OCI-LY7 (cell line): ENCODE data around the gene CFAP99. TPM values are rescaled to one million over a fixed set of nuclear protein-coding genes. Genes with fewer than 3 reads are reported as not detected.
A peak's percentile ranks its signal among the peaks of the same experiment; 100 is the strongest.

Experiments
- BruUV-seq: library from RNA; stranded (reverse); fragments of 400-500 nt; replicated peaks from 2 replicates; lab custom pipeline; 2021; lab: Mats Ljungman, UMichigan
- CTCF ChIA-PET: fragments of 300-600 bp; sonication (Branson Sonifier 250); formaldehyde crosslinking; loops from one replicate; lab custom pipeline; 2022; ENCODE audit warnings: antibody characterized with exemption; ENCODE audit not compliant: unreplicated experiment; lab: Charles Lee
- POLR2A ChIA-PET: fragments of 300-600 bp; sonication (Branson Sonifier 250); formaldehyde crosslinking; loops from one replicate; lab custom pipeline; 2022; ENCODE audit warnings: antibody characterized with exemption; lab: Charles Lee
- DNase-seq: peaks from one replicate; pipeline ENCODE4 v3.0.0-alpha.2; 2015; ENCODE audit warnings: low spot score
- H2AFZ ChIP-seq: fragments of 200-600 bp; sonication (generic), shearing (Covaris generic); 2 replicates; pipeline ENCODE4 v1.6.1; 2014; ENCODE audit warnings: mild to moderate bottlenecking, antibody characterized with exemption, low read length, moderate library complexity
- H3K27ac ChIP-seq: fragments of 200-600 bp; sonication (generic); 2 replicates; pipeline ENCODE4 v1.5.1; 2014; ENCODE audit warnings: mixed run types, low read depth, mild to moderate bottlenecking, moderate library complexity, low read length, inconsistent platforms; ENCODE audit not compliant: poor library complexity, severe bottlenecking
- H3K36me3 ChIP-seq: fragments of 200-600 bp; sonication (generic); 2 replicates; pipeline ENCODE4 v1.6.1; 2014; ENCODE audit warnings: mild to moderate bottlenecking, antibody characterized with exemption, low read length, moderate library complexity, mixed read lengths; ENCODE audit not compliant: insufficient read depth
- H3K4me1 ChIP-seq: fragments of 200-600 bp; sonication (generic); 2 replicates; pipeline ENCODE4 v1.5.1; 2014; ENCODE audit warnings: mild to moderate bottlenecking, low read length; ENCODE audit not compliant: insufficient read depth, poor library complexity, severe bottlenecking
- H3K4me2 ChIP-seq: fragments of 200-600 bp; sonication (generic); 2 replicates; pipeline ENCODE4 v1.6.1; 2014; ENCODE audit warnings: mild to moderate bottlenecking, low read length
- H3K4me3 ChIP-seq: fragments of 200-600 bp; sonication (generic); 2 replicates; pipeline ENCODE4 v1.5.1; 2014; ENCODE audit warnings: mild to moderate bottlenecking, low read depth, low read length; ENCODE audit not compliant: poor library complexity, severe bottlenecking
- H3K79me2 ChIP-seq: fragments of 200-600 bp; sonication (generic); 2 replicates; pipeline ENCODE4 v1.6.1; 2016; ENCODE audit warnings: low read depth, mild to moderate bottlenecking, low read length, moderate library complexity, mixed read lengths; ENCODE audit not compliant: insufficient read depth
- H3K9me2 ChIP-seq: fragments of 200-600 bp; sonication (generic); 2 replicates; pipeline ENCODE4 v1.6.1; 2016; ENCODE audit warnings: mild to moderate bottlenecking, low read length, mixed read lengths; ENCODE audit not compliant: insufficient read depth
- H3K9me3 ChIP-seq: fragments of 200-600 bp; sonication (generic); 2 replicates; pipeline ENCODE4 v1.6.1; 2014; ENCODE audit warnings: mild to moderate bottlenecking, mixed run types, low read length, mixed read lengths
- H4K20me1 ChIP-seq: fragments of 200-600 bp; sonication (generic); 2 replicates; pipeline ENCODE4 v1.6.1; 2014; ENCODE audit warnings: mild to moderate bottlenecking, antibody characterized with exemption, low read length, moderate library complexity, mixed read lengths; ENCODE audit not compliant: insufficient read depth
- EZH2phosphoT487 ChIP-seq: fragments of 200-600 bp; sonication (generic); IDR thresholded peaks from 2 replicates; pipeline ENCODE4 v1.6.1; 2018; ENCODE audit warnings: low read depth, borderline replicate concordance, mild to moderate bottlenecking, mixed run types, antibody characterized with exemption, low read length, moderate library complexity, mixed read lengths
- intact Hi-C: fragments of 100-400 bp; cut with micrococcal nuclease; formaldehyde crosslinking; loops from one replicate; pipeline ENCODE4 v1.10.0; 2022; ENCODE audit not compliant: unreplicated experiment
- total RNA-seq, 2 experiments: library from RNA; depleted of rRNA in 1 of 2; stranded (reverse); fragments of >200 nt in 1 of 2; shearing (Covaris generic) in 1 of 2; gene quantifications; 2 replicates each; pipeline ENCODE4 v1.2.3, GENCODE V29; 2014 to 2022
- TF ChIP-seq, protein P1 (sequence below): fragments of 200-600 bp; sonication (generic); conservative IDR thresholded peaks from 2 replicates; pipeline ENCODE4 v1.5.1; 2014; ENCODE audit warnings: mild to moderate bottlenecking, antibody characterized with exemption, low read length, moderate library complexity, mixed read lengths

The CFAP99 gene
- total RNA-seq, 2 experiments from 2014 or later = not detected

- CTCF ChIA-PET = no interaction called here
- peaks cover 4% of the 10 kb centered on the region for H3K4me1 ChIP-seq
- no peaks in the 10 kb centered on the region for H3K9me3 ChIP-seq
- DNase-seq = no peak
- no peaks in the 10 kb centered on the region for H3K9me2 ChIP-seq
- no peaks in the 10 kb centered on the region for H4K20me1 ChIP-seq
- no TSS peak for BruUV-seq
- H2AFZ ChIP-seq = no peak overlapping the region
- peaks cover 87% of the 10 kb centered on the region for H3K36me3 ChIP-seq
- H3K4me2 ChIP-seq = no peak overlapping the region
- H3K4me3 ChIP-seq = no peak overlapping the region
- no peaks in the 10 kb centered on the region; the same call in 1 of the 2 replicates for H3K79me2 ChIP-seq
- TF ChIP-seq, protein P1, sequence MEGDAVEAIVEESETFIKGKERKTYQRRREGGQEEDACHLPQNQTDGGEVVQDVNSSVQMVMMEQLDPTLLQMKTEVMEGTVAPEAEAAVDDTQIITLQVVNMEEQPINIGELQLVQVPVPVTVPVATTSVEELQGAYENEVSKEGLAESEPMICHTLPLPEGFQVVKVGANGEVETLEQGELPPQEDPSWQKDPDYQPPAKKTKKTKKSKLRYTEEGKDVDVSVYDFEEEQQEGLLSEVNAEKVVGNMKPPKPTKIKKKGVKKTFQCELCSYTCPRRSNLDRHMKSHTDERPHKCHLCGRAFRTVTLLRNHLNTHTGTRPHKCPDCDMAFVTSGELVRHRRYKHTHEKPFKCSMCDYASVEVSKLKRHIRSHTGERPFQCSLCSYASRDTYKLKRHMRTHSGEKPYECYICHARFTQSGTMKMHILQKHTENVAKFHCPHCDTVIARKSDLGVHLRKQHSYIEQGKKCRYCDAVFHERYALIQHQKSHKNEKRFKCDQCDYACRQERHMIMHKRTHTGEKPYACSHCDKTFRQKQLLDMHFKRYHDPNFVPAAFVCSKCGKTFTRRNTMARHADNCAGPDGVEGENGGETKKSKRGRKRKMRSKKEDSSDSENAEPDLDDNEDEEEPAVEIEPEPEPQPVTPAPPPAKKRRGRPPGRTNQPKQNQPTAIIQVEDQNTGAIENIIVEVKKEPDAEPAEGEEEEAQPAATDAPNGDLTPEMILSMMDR = no peak
- TF ChIP-seq EZH2phosphoT487 = no peak
- POLR2A ChIA-PET = interaction anchor here (0.6 kb wide), 2 partner anchors 16 to 33 kb away, joined by 3 read pairs; no protein-coding TSS in a partner anchor
- no peak overlapping the region for H3K27ac ChIP-seq
- intact Hi-C loops = no loop called here
Measured at GRCh38 chr4:2501034-2501594, 82.4 kb downstream of the CFAP99 start.

DNA sequence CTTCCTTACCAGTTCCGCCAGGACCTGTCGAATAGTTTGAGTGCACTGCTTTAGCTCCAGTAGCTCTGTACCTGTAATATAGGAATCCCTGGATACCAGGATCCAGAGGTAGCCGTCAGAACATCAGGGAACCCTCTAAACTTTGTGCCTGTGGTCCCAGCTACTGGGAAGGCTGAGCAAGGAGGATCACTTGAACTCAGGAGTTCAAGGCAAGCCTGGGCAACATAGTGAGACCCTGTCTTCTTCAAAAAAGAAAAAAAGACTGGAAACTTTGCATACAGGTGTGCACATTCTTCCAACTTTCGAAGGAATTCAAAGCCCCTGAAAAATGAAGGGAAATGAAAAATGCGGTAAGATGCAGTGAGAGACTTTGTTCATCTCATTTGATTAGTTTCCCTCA is 85.1 kb downstream of the CFAP99 start:
- no peak for DNase-seq
- BruUV-seq = no TSS peak
- TF ChIP-seq, protein P1 = no peak
- no peak for TF ChIP-seq EZH2phosphoT487
- Histone ChIP-seq H3K79me2 (peaks cover 5% of the 10 kb centered on the region; the same call in 1 of the 2 replicates), H3K4me2 (no peak overlapping the region), H3K4me3 (no peak overlapping the region), H3K4me1 (no peaks in the 10 kb centered on the region), H3K9me3 (no peaks in the 10 kb centered on the region), H4K20me1 (no peaks in the 10 kb centered on the region), H3K36me3 (peaks cover 86% of the 10 kb centered on the region), H3K27ac (no peak overlapping the region), H2AFZ (no peak overlapping the region), H3K9me2 (no peaks in the 10 kb centered on the region)
- intact Hi-C loops = no loop called here
- ChIA-PET POLR2A (interaction anchor here (1.3 kb wide), 1 partner anchor 13 kb away, joined by 5 read pairs; no protein-coding TSS in a partner anchor), CTCF (no interaction called here)

- H2AFZ ChIP-seq = no peak overlapping the region
- H3K79me2 ChIP-seq = peaks cover 5% of the 10 kb centered on the region; the same call in 1 of the 2 replicates
- TSS peak; percentile 10 for BruUV-seq
- DNase-seq = no peak
- H3K27ac ChIP-seq = no peak overlapping the region
- TF ChIP-seq EZH2phosphoT487 = no peak
- TF ChIP-seq, protein P1 = no peak
- H3K36me3 ChIP-seq = peaks cover 80% of the 10 kb centered on the region
- CTCF ChIA-PET = no interaction called here
- no peaks in the 10 kb centered on the region for H3K9me3 ChIP-seq
- intact Hi-C loops = no loop called here
- no peak overlapping the region for H3K4me2 ChIP-seq
- no peak overlapping the region for H3K4me3 ChIP-seq
- H4K20me1 ChIP-seq = peaks cover 6% of the 10 kb centered on the region; the same call in 1 of the 2 replicates
- POLR2A ChIA-PET = interaction anchor here (1.2 kb wide), 1 partner anchor 20 kb away, joined by 3 read pairs; no protein-coding TSS in a partner anchor
- no peaks in the 10 kb centered on the region for H3K9me2 ChIP-seq
- H3K4me1 ChIP-seq = peaks cover 23% of the 10 kb centered on the region
Measured at GRCh38 chr4:2507259-2507658, 88.5 kb downstream of the CFAP99 start.
